ENCODE data around the gene PTPRJ.

Gene PTPRJ

GRCh38 chr11:48093323-48093722 lies 113.0 kb downstream of the PTPRJ start:
- CTCF ChIA-PET = interaction anchor here (0.8 to 1.4 kb wide), 4 partner anchors 11 to 160 kb away, joined by 3 to 9 read pairs (median 6); no protein-coding TSS in a partner anchor
- POLR2A ChIA-PET = no interaction called here
- DNase-seq (ENCODE audit: extremely low spot score) = no peak
- no peak for TF ChIP-seq CTCF (IDR thresholded peaks at IDR 0.05; ENCODE audit: control extremely low read depth, extremely low read depth, low read depth, missing control alignments)

- TF ChIP-seq CTCF (IDR thresholded peaks at IDR 0.05; ENCODE audit: control extremely low read depth, extremely low read depth, low read depth, missing control alignments) = no peak
- ChIA-PET POLR2A (no interaction called here), CTCF (interaction anchor here (0.8 to 1.3 kb wide), 3 partner anchors 10 to 161 kb away, joined by 3 to 9 read pairs (median 7); no protein-coding TSS in a partner anchor)
- no peak for DNase-seq (ENCODE audit: extremely low spot score)
These were observed 113.7 kb downstream of the PTPRJ start for GRCh38 chr11:48093795-48094642.

- no peak for TF ChIP-seq CTCF (IDR thresholded peaks at IDR 0.05; ENCODE audit: control extremely low read depth, extremely low read depth, low read depth, missing control alignments)
- ChIA-PET CTCF (interaction anchor here (1.0 to 2.4 kb wide), 5 partner anchors 10 to 91 kb away, joined by 3 to 9 read pairs (median 7); no protein-coding TSS in a partner anchor), POLR2A (no interaction called here)
- no peak for DNase-seq (ENCODE audit: extremely low spot score)
These were observed 114.4 kb downstream of the PTPRJ start for GRCh38 chr11:48094643-48095339.

- POLR2A ChIA-PET = interaction anchor here (0.5 kb wide), 1 partner anchor 96 kb away, joined by 3 read pairs; no protein-coding TSS in a partner anchor
- CTCF ChIA-PET = interaction anchor here (1.0 to 4.2 kb wide), 6 partner anchors 8 to 141 kb away, joined by 3 to 17 read pairs (median 4); no protein-coding TSS in a partner anchor
- TF ChIP-seq CTCF (IDR thresholded peaks at IDR 0.05; ENCODE audit: control extremely low read depth, extremely low read depth, low read depth, missing control alignments) = no peak
- no peak for DNase-seq (ENCODE audit: extremely low spot score)
These were observed 115.6 kb downstream of the PTPRJ start for GRCh38 chr11:48095779-48096470.

- CTCF ChIA-PET = interaction anchor here (0.9 to 4.2 kb wide), 5 partner anchors 9 to 142 kb away, joined by 3 to 17 read pairs (median 5); no protein-coding TSS in a partner anchor
- TF ChIP-seq CTCF (IDR thresholded peaks at IDR 0.05; ENCODE audit: control extremely low read depth, extremely low read depth, low read depth, missing control alignments) = no peak
- no peak for DNase-seq (ENCODE audit: extremely low spot score)
- POLR2A ChIA-PET = interaction anchor here (0.5 kb wide), 1 partner anchor 97 kb away, joined by 3 read pairs; no protein-coding TSS in a partner anchor
These were observed 116.5 kb downstream of the PTPRJ start for GRCh38 chr11:48096588-48097525.

All from GM10248 (cell line).